GM12878 (cell line): ENCODE data around the gene POMC. TPM values are rescaled to one million over a fixed set of nuclear protein-coding genes. Genes with fewer than 3 reads are reported as not detected.

Experiments used
- ATAC-seq: fragments of 200-7000 bp; cut with Tn5 transposase; 3 replicates; pipeline ENCODE4 v1.9.1; 2020; ENCODE audit warnings: mild to moderate bottlenecking, moderate library complexity
- BruUV-seq: library from RNA; stranded (reverse); fragments of 400-500 nt; replicated peaks from 2 replicates; lab custom pipeline; 2021; lab: Mats Ljungman, UMichigan
- CTCF ChIA-PET: fragments of 300-600 bp; sonication (Branson Sonifier 250); formaldehyde crosslinking; extraction: SDS; loops from one replicate; lab custom pipeline; 2021; ENCODE audit warnings: inconsistent platforms; lab: Yijun Ruan, JAX
- POLR2A ChIA-PET: fragments of 350-600 bp; formaldehyde crosslinking; extraction: SDS; loops from one replicate; lab custom pipeline; 2021; ENCODE audit warnings: inconsistent platforms; lab: Charles Lee
- RAD21 ChIA-PET: fragments of 300-600 bp; sonication (Branson Sonifier 250); formaldehyde crosslinking; loops from one replicate; lab custom pipeline; 2023; ENCODE audit warnings: antibody characterized with exemption; ENCODE audit not compliant: unreplicated experiment; lab: Charles Lee
- SMC1A ChIA-PET: fragments of 300-600 bp; sonication (Branson Sonifier 250); formaldehyde crosslinking; loops from one replicate; lab custom pipeline; 2023; ENCODE audit not compliant: unreplicated experiment, uncharacterized antibody; lab: Charles Lee
- DNase-seq: peaks from one replicate; pipeline ENCODE4 v3.0.0-alpha.2; 2011; ENCODE audit warnings: low read depth, low spot score
- FAIRE-seq: peaks from 3 replicates; lab custom pipeline; 2011; peaks lifted over from hg19 to GRCh38; lab: Jason Lieb, UNC
- H2AFZ ChIP-seq: 2 replicates; pipeline ENCODE4 v1.6.0; 2011; ENCODE audit warnings: low read depth, low read length, control low read depth; ENCODE audit not compliant: control insufficient read depth
- H3K27ac ChIP-seq: 2 replicates; pipeline ENCODE4 v1.5.1; 2011; ENCODE audit warnings: control low read depth; ENCODE audit not compliant: control insufficient read depth, insufficient read depth
- H3K27me3 ChIP-seq, 2 experiments: replicated peaks in 1 of 2; 2 replicates each; pipeline versions ENCODE4 v1.6.0 to v1.6.1; 2011; ENCODE audit warnings: low read length in 1 of 2; ENCODE audit not compliant: control insufficient read depth in 2 of 2, insufficient read depth in 2 of 2
- H3K36me3 ChIP-seq, 2 experiments: 2 replicates each; pipeline ENCODE4 v1.5.1; 2011; ENCODE audit warnings: low read length in 1 of 2; ENCODE audit not compliant: control insufficient read depth in 2 of 2, insufficient read depth in 2 of 2
- H3K4me1 ChIP-seq: 2 replicates; pipeline ENCODE4 v1.6.1; 2011; ENCODE audit warnings: mild to moderate bottlenecking, low read length, moderate library complexity, mixed read lengths; ENCODE audit not compliant: control insufficient read depth, insufficient read depth
- H3K4me2 ChIP-seq: 2 replicates; pipeline ENCODE4 v1.6.0; 2011; ENCODE audit warnings: control low read depth; ENCODE audit not compliant: control insufficient read depth, insufficient read depth
- H3K4me3 ChIP-seq: fragments of 200-600 bp; sonication (generic); 2 replicates; pipeline ENCODE4 v1.5.1; 2016
- H3K79me2 ChIP-seq: 2 replicates; pipeline ENCODE4 v1.6.0; 2011; ENCODE audit warnings: low read length; ENCODE audit not compliant: control insufficient read depth, insufficient read depth
- H3K9ac ChIP-seq: 2 replicates; pipeline ENCODE4 v1.8.0; 2011; ENCODE audit warnings: low read length, control low read depth, mixed read lengths; ENCODE audit not compliant: control insufficient read depth, insufficient read depth
- H3K9me3 ChIP-seq: replicated peaks from 3 replicates; pipeline ENCODE4 v1.5.1; 2011; ENCODE audit warnings: mild to moderate bottlenecking, low read length; ENCODE audit not compliant: control insufficient read depth, insufficient read depth
- H4K20me1 ChIP-seq: 2 replicates; pipeline ENCODE4 v1.6.0; 2011; ENCODE audit not compliant: control insufficient read depth, insufficient read depth
- CREB1 ChIP-seq: IDR thresholded peaks from 2 replicates; pipeline ENCODE4 v1.6.1; 2012; ENCODE audit warnings: low read depth, mild to moderate bottlenecking, inconsistent platforms
- ZBTB4 ChIP-seq: fragments of 450-650 bp; formaldehyde crosslinking; IDR thresholded peaks from 2 replicates; pipeline ENCODE4 v1.4.0; 2022; ENCODE audit warnings: mild to moderate bottlenecking, moderate library complexity
- WGBS: methylation state at CpG from one replicate; pipeline ENCODE4 v1.1.6; 2016; ENCODE audit warnings: low lambda C conversion rate; ENCODE audit not compliant: insufficient replicate concordance, insufficient coverage; ENCODE audit errors: missing lambda C conversion rate; 5-methylcytosine and 5-hydroxymethylcytosine counted together
- in situ Hi-C: fragments of 300-500 bp; cut with MboI; formaldehyde crosslinking; loops from 9 replicates; pipeline ENCODE4 v1.14.3; 2018; ENCODE audit warnings: mixed read lengths
- intact Hi-C: fragments of 100-400 bp; cut with micrococcal nuclease; formaldehyde crosslinking; loops from one replicate; pipeline ENCODE4 v1.14.2; 2022; ENCODE audit not compliant: unreplicated experiment
- polyA plus RNA-seq, 11 experiments: library from polyadenylated mRNA; depleted of rRNA in 4 of 11; unstranded in 6 of 11; stranded (reverse) in 5 of 11; fragments of >200 nt; fragmentation: Nextera tagmentation in 4 of 11; fragmentation: Illumina TruSeq in 1 of 11; extraction: Ambion mirVana in 4 of 11; extraction: Trizol in 1 of 11; gene quantifications; 1 replicate in 1 of 11; 2 replicates in 10 of 11; pipeline versions ENCODE4 v1.2.1 to v1.2.3, GENCODE V29; 2011 to 2016; ENCODE audit warnings: inconsistent platforms in 2 of 11, missing spikeins in 2 of 11, low read depth in 1 of 11
- total RNA-seq, 4 experiments: library from RNA; depleted of rRNA in 3 of 4; stranded (reverse); fragments of >200 nt in 3 of 4; fragmentation: Illumina TruSeq in 1 of 4; extraction: Trizol in 1 of 4; gene quantifications; 2 replicates each; pipeline versions ENCODE4 v1.2.1 to v1.2.3, GENCODE V29; 2013 to 2021

Gene POMC
- total and polyA plus RNA-seq, 10 of the 15 experiments (the other 5 are each of a cell fraction or from before 2014, with no cell fraction given) = 0.05 to 14.7 (median 6.8) TPM; not detected in 1

GRCh38 chr2:25184254-25184653 is 15.9 kb upstream of the POMC start (continued):
- TF ChIP-seq ZBTB4 = no peak

GRCh38 chr2:25178976-25179375 is 10.6 kb upstream of the POMC start:
- no peaks in the 10 kb centered on the region for H3K9me3 ChIP-seq
- RAD21 ChIA-PET = no interaction called here
- H3K36me3 ChIP-seq = no peaks in the 10 kb centered on the region
- 22% methylated on average over 10 of the region's 10 CpGs for WGBS
- H3K9ac ChIP-seq = no peak overlapping the region
- no peaks in the 10 kb centered on the region for H3K4me1 ChIP-seq
- BruUV-seq = no TSS peak
- no peak overlapping the region for H3K4me3 ChIP-seq
- FAIRE-seq (no peak), ATAC-seq (no peak), DNase-seq (no peak)
- intact Hi-C loops = no loop called here
- CTCF ChIA-PET = interaction anchor here (0.6 kb wide), 1 partner anchor 596 kb away, joined by 3 read pairs; no protein-coding TSS in a partner anchor
- H2AFZ ChIP-seq = no peak overlapping the region
- POLR2A ChIA-PET = no interaction called here
- SMC1A ChIA-PET = no interaction called here
- H3K4me2 ChIP-seq = no peak overlapping the region
- no peaks in the 10 kb centered on the region for H4K20me1 ChIP-seq
- H3K27me3 ChIP-seq = peaks cover 0 to 5% of the 10 kb centered on the region in 2 experiments; a peak in 3 of 4 replicates
- in situ Hi-C loops = no loop called here
- TF ChIP-seq ZBTB4 (no peak), CREB1 (no peak)
- TF ChIP-seq, all 136 proteins: peak for 0
- Histone ChIP-seq H3K27ac (no peak overlapping the region), H3K79me2 (no peaks in the 10 kb centered on the region)
